Progenitor cell of endocrine pancreas (in vitro differentiated cells): Measurements from ENCODE around the gene GRIK1. TPM values are rescaled to one million over a fixed set of nuclear protein-coding genes. Genes with fewer than 3 reads are reported as not detected.

ENCODE experiments used
- DNase-seq: peaks from one replicate; pipeline ENCODE4 v3.0.0; 2021; ENCODE audit warnings: low spot score; ENCODE audit not compliant: unreplicated experiment
- H3K27ac Mint-ChIP-seq: 2 replicates; pipeline ENCODE4 v1.8.0; 2021; ENCODE audit warnings: mild to moderate bottlenecking, moderate library complexity, mixed read lengths
- H3K27me3 Mint-ChIP-seq: 2 replicates; pipeline ENCODE4 v1.8.0; 2021; ENCODE audit warnings: mixed read lengths
- H3K36me3 Mint-ChIP-seq: 2 replicates; pipeline ENCODE4 v1.8.0; 2022; ENCODE audit warnings: mixed read lengths; ENCODE audit not compliant: insufficient read depth
- H3K4me1 Mint-ChIP-seq: 2 replicates; pipeline ENCODE4 v1.8.0; 2021; ENCODE audit warnings: low read depth, mixed read lengths
- H3K4me3 Mint-ChIP-seq: 2 replicates; pipeline ENCODE4 v1.8.0; 2021; ENCODE audit warnings: low read depth, mild to moderate bottlenecking, moderate library complexity, mixed read lengths
- H3K9me3 Mint-ChIP-seq: 2 replicates; pipeline ENCODE4 v1.8.0; 2021; ENCODE audit warnings: low read depth, mixed read lengths
- CTCF ChIP-seq: fragments of 200-600 bp; sonication (generic); IDR thresholded peaks from one replicate; pipeline ENCODE4 v1.5.0; 2021; ENCODE audit warnings: antibody characterized with exemption, mild to moderate bottlenecking; ENCODE audit not compliant: unreplicated experiment
- total RNA-seq: library from RNA; stranded (reverse); gene quantifications from 2 replicates; pipeline ENCODE4 v1.2.1, GENCODE V29; 2021

GRIK1 gene
- total RNA-seq, 1 donor from 2014 or later, result 0.26 TPM

GRCh38 chr21:29867796-29868195 lies 72.0 kb downstream of the GRIK1 start:
- no peak for DNase-seq
- Mint-ChIP-seq H3K27me3 (peaks cover 7% of the 10 kb centered on the region), H3K27ac (no peak overlapping the region), H3K36me3 (no peaks in the 10 kb centered on the region), H3K9me3 (no peaks in the 10 kb centered on the region), H3K4me1 (peaks cover 4% of the 10 kb centered on the region), H3K4me3 (no peak overlapping the region)
- TF ChIP-seq CTCF, result no peak

DNA sequence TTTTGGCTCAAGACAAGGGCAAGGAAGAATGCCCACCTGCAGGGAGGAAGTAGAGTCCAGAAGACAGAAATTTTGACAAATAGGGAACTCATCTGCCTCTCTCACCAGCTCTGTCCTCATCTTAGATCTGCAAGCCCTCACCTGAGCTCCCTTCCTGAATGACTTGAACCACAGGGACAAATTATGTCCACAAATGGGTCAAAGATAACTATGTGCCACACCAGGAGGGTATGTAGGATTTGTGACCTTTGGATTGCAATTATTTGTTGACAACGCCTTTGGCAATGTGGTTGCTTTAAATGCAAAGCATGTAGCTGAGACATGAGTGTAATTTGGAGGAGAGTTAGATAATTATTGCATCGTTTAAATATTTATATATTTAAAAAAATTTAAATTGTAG lies 79.5 kb downstream of the GRIK1 start:
- Mint-ChIP-seq H3K4me3 (no peak overlapping the region), H3K27me3 (no peaks in the 10 kb centered on the region), H3K27ac (no peak overlapping the region), H3K4me1 (peaks cover 2% of the 10 kb centered on the region), H3K9me3 (no peaks in the 10 kb centered on the region), H3K36me3 (no peaks in the 10 kb centered on the region)
- DNase-seq, result no peak
- TF ChIP-seq CTCF, result no peak

GRCh38 chr21:29857150-29857549 lies 82.6 kb downstream of the GRIK1 start:
- no peak overlapping the region for H3K4me3 Mint-ChIP-seq
- H3K27ac Mint-ChIP-seq, result no peak overlapping the region
- DNase-seq, result no peak
- H3K36me3 Mint-ChIP-seq, result no peaks in the 10 kb centered on the region
- H3K9me3 Mint-ChIP-seq, result no peaks in the 10 kb centered on the region
- no peaks in the 10 kb centered on the region for H3K27me3 Mint-ChIP-seq
- H3K4me1 Mint-ChIP-seq, result no peaks in the 10 kb centered on the region
- TF ChIP-seq CTCF, result no peak

DNA sequence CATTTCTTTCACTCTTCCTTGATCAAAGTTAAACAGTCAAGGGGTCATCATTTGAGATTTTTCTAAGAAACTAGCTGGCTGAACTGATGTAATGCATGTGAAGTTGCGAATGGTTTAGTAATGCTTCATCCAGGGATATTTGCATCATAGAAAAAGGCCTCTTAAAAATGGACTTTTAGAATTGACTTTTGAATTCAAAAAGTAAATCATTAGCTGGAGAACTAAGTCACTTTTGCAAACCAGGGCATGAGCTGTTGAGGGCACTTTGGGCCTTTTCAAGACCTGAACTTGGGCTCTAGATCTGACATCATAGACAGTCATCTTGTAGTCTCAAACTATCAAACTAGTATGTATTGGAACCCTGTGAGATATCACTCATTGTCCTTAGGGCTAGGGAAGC lies 85.0 kb downstream of the GRIK1 start:
- H3K36me3 Mint-ChIP-seq, result no peaks in the 10 kb centered on the region
- H3K4me1 Mint-ChIP-seq, result peaks cover under 1% of the 10 kb centered on the region
- no peaks in the 10 kb centered on the region for H3K27me3 Mint-ChIP-seq
- H3K4me3 Mint-ChIP-seq, result no peak overlapping the region
- no peak for TF ChIP-seq CTCF
- no peak overlapping the region for H3K27ac Mint-ChIP-seq
- no peak for DNase-seq
- H3K9me3 Mint-ChIP-seq, result no peaks in the 10 kb centered on the region

GRCh38 chr21:29851611-29852010 lies 88.2 kb downstream of the GRIK1 start:
- H3K27ac Mint-ChIP-seq, result no peak overlapping the region
- no peak overlapping the region for H3K4me3 Mint-ChIP-seq
- DNase-seq, result no peak
- TF ChIP-seq CTCF, result no peak
- H3K4me1 Mint-ChIP-seq, result peaks cover 2% of the 10 kb centered on the region
- H3K27me3 Mint-ChIP-seq, result no peaks in the 10 kb centered on the region
- no peaks in the 10 kb centered on the region for H3K9me3 Mint-ChIP-seq
- H3K36me3 Mint-ChIP-seq, result no peaks in the 10 kb centered on the region

- TF ChIP-seq CTCF, result peak; percentile 90
- Mint-ChIP-seq H3K36me3 (no peaks in the 10 kb centered on the region), H3K4me3 (no peak overlapping the region), H3K9me3 (no peaks in the 10 kb centered on the region), H3K27ac (no peak overlapping the region), H3K4me1 (peaks cover 2% of the 10 kb centered on the region), H3K27me3 (no peaks in the 10 kb centered on the region)
- DNase-seq, result peak; percentile 41
Measured at GRCh38 chr21:29849735-29850176, 90.0 kb downstream of the GRIK1 start.
